ENCODE measurements around the gene RNPS1.

DNA sequence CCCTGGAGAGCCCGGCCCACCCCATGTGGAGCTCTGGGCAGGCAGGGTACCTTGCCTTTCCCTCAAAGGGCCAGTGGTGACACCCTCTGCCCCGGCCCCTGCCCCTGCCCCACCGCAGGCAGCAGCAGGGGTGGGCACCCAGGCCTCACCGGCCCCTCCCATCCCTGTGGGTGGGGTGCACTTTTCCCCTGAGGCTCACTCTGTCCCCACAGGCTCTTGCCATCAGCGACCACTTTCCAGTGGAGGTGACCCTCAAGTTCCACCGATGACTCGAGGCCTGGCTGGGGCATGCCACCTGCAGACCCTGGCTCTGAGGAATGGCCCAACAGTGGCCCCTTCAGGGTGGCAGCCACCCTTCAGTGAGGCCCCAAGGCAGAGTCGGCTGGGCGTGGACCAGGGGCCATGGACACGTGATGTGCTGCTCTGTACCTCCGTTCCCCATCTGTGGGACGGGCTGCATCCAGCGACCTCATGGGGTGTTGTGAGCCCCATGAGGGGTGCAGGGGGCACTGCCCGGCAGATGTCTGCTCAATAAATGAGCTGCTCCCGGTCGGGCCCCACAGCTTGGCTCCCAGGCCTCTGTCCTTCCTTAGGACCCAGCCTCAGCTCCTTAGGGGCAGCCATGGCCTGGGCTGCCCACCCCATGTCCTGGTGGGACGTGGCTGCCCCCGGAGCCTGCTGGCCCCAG is 29.6 kb downstream of the RNPS1 start:
- TF ChIP-seq, protein P1, sequence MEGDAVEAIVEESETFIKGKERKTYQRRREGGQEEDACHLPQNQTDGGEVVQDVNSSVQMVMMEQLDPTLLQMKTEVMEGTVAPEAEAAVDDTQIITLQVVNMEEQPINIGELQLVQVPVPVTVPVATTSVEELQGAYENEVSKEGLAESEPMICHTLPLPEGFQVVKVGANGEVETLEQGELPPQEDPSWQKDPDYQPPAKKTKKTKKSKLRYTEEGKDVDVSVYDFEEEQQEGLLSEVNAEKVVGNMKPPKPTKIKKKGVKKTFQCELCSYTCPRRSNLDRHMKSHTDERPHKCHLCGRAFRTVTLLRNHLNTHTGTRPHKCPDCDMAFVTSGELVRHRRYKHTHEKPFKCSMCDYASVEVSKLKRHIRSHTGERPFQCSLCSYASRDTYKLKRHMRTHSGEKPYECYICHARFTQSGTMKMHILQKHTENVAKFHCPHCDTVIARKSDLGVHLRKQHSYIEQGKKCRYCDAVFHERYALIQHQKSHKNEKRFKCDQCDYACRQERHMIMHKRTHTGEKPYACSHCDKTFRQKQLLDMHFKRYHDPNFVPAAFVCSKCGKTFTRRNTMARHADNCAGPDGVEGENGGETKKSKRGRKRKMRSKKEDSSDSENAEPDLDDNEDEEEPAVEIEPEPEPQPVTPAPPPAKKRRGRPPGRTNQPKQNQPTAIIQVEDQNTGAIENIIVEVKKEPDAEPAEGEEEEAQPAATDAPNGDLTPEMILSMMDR (IDR thresholded peaks at IDR 0.05; ENCODE audit: low read length): no peak
- TF ChIP-seq EZH2 (optimal IDR thresholded peaks at IDR 0.05; ENCODE audit: low read depth, low read length) (no peak), EZH2phosphoT487 (IDR thresholded peaks at IDR 0.05; ENCODE audit: low read length) (no peak)

Measured in MM.1S (cell line).